Measurements from ENCODE around the gene ITSN1.

DNA sequence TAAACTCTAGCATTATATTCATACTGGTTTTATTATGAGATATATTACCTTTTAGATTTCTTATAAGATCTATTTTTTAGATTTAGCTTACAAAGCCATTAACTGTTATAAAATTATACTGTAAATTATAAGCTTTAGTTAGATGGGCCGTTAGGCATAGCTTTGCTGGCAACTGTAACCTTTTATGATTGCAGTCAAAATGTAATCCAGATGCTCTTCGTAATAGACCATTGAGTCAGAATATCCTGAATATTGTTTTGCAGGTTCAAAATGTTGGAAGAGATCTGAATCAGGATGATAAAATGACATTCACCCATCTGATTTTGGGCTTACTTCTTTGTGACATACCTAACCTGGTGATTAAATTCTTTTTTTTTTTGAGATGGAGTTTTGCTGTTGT is 20.9 kb downstream of the ITSN1 start:
- TF ChIP-seq CTCF (IDR thresholded peaks at IDR 0.05): no peak
- TF ChIP-seq POLR2A (IDR thresholded peaks at IDR 0.05): no peak
